ENCODE results near the gene PROZ.
"Not testable (repeated sequence)": the region's sequence is repeated elsewhere in the genome, so short reads cannot be mapped to it uniquely, and the experiment has no call there.

PROZ gene

GRCh38 chr13:113158946-113159345 is 498 bp downstream of the PROZ start:
- DNase-seq, result no peak

DNA sequence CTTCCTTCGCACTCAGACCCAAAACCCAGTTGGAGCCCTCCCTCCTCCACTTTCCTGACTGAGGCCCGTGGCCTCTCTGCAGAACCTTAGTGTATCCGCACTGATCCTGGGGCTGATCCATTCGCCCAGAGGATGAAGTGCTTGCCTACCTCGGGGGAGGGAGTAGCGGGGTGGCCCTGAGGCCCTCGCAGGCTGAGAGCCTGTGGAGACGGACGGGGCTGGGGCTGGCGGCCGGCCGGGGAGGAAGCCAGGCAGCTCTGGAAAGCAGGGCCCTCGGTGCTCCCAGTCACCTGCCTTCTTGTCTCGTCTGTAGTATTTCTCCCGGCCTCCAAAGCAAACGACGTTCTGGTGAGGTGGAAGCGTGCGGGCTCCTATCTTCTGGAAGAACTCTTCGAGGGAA is 1.3 kb downstream of the PROZ start:
- no peak for DNase-seq

- DNase-seq, result no peak
Measured at GRCh38 chr13:113160983-113161382, 2.5 kb downstream of the PROZ start.

DNA sequence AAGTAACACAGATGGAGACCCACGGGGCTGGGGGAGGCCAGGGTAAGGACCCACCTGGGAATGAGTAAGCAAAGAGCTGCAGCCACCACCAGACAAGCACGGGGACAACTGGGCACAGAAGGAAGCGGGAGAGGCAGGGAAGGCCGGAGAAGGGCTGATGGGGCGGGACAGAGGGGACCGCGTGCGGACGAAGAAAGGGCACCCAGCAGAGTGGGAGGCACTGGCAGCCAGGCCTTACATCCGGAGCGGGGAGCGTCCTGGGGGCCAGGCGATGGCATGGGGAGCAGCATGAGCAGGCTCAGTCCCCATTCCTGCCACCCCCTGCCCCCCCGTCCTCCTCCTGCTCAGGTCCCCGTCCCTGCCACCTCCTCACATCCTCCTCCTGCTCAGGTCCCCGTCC is 3.0 kb downstream of the PROZ start:
- no peak for DNase-seq

DNA sequence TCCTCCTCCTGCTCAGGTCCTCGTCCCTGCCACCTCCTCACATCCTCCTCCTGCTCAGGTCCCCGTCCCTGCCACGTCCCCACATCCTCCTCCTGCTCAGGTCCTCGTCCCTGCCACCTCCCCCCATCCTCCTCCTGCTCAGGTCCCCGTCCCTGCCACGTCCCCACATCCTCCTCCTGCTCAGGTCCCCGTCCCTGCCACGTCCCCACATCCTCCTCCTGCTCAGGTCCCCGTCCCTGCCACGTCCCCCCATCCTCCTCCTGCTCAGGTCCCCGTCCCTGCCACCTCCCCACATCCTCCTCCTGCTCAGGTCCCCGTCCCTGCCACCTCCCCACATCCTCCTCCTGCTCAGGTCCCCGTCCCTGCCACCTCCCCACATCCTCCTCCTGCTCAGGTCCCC is 3.5 kb downstream of the PROZ start:
- DNase-seq, result not testable (repeated sequence)

GRCh38 chr13:113162783-113163685 is 4.6 kb downstream of the PROZ start:
- DNase-seq, result no peak

DNA sequence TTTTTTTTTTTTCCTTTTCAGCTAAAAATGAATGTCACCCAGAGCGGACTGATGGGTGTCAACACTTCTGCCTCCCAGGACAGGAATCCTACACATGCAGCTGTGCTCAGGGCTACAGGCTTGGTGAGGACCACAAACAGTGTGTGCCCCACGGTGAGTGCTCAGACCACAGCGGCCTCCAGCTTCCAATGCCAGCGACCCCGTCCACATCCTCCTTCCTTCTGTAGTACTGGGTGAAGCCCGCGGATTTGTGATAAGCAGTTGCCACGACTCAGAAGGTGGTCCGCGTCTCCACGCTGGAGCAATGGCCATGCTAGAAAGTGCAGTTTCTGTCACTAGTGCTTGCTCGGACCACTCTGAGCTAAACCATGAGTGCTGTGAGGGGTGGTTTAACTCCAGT is 6.0 kb downstream of the PROZ start:
- DNase-seq, result no peak

DNA sequence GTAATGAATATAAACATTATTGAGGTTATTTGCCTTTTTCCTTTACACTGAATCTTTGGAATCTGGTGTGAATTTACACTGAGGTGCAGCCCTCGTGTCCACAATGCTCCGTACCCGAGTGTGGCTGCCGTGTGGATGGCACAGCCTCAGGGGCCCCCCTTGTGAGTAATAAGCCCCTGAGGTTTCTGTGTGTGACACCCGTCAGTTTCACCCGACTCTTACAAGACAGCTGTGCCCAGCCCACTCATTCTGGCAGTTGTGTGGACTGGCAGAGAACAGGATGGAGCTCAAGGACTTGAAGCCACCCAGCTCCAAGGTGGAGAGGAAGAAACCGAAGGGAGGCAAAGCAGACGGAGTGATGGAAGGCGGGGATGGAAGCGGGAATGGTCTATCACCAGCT is 7.8 kb downstream of the PROZ start:
- no peak for DNase-seq

DNA sequence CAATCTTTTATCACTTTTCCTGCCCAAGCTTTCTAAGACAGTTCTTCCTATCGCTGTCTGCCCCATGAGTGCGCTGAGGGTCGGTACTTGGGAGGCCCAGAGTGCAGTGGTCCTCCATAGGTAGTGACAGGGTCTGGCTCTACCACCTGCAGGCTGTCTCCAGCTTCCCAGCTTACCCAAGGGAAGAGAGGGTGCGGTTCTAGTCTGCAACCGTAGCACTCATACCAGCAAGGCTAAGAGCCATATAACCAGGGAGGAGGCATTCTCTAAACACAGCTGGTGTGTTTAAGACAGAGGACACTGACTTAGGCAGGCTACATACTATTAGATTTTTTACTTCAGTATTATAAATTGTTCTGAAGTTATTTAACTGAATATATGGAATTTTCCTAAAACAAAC is 8.2 kb downstream of the PROZ start:
- no peak for DNase-seq

- no peak for DNase-seq
Measured at GRCh38 chr13:113167155-113167554, 8.7 kb downstream of the PROZ start.

DNA sequence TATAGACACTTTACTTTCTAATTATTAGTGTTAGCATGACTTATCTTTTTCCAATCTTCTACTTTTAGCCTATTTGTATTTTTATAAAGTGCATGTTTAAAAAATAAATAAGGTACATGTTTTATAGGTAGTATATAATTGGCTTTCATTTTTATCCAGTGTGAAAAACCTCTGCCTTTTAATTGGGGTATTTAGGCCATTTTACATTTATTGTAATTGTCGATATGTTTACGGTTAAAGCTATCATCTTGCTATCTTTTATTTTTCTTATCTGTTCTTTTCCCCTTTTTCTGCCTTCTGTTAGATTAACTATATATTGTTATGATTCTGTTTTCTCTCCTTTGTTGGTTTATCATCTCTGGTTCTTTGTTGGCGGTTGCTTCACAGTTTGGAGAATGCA is 9.1 kb downstream of the PROZ start:
- DNase-seq, result no peak

DNA sequence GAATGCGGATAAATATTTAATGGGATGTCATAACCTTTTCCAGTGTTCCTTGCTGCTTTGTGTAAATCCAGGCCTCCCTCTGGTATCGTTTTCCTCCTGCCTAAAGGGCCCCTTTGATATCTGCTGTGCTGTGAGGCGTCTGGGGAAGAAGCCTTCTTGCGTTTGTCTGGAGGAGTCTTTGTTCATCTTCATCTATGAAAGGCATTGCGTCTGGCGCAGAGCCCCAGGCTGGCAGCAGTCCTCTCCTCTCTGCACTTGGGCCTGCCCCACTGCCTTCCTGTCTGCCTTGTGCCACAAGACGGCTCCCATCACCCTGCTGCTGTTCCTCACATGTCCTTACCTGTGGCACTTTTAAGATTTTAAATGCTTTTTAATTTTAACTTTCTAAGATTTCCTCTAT is 9.8 kb downstream of the PROZ start:
- DNase-seq, result no peak

- DNase-seq, result no peak
Measured at GRCh38 chr13:113169277-113170272, 11.1 kb downstream of the PROZ start.

GRCh38 chr13:113170511-113170910 is 12.1 kb downstream of the PROZ start:
- no peak for DNase-seq

- no peak for DNase-seq
Measured at GRCh38 chr13:113171250-113172125, 13.0 kb downstream of the PROZ start.

DNA sequence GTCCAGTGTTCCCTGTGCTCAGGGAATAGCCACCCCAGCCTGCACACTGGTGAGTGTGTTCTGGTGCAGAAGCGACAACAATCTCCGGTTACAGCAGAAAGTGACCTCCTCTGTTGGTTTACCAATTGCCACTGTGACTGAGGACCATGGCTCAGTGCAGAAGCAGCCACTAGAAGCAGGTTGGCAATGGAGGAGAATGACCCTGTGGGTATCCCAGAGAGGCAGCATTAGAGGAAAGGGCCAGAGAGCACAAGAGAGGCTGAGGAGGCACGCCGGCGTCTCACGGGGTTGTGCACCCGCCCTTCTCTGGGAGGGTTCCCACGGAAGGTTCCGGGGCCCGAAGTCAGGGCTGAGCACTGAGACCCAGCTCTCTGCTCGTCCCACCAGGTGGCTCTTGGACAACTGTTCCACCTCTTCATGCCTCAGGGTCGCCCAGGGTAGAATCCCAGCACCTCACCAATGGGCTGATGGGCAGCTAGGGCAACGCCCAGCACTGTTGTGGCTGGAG is 14.0 kb downstream of the PROZ start:
- no peak for DNase-seq

GRCh38 chr13:113176280-113176679 is 17.8 kb downstream of the PROZ start:
- DNase-seq, result peak; percentile 47

- DNase-seq, result no peak
Measured at GRCh38 chr13:113176822-113177221, 18.4 kb downstream of the PROZ start.

DNA sequence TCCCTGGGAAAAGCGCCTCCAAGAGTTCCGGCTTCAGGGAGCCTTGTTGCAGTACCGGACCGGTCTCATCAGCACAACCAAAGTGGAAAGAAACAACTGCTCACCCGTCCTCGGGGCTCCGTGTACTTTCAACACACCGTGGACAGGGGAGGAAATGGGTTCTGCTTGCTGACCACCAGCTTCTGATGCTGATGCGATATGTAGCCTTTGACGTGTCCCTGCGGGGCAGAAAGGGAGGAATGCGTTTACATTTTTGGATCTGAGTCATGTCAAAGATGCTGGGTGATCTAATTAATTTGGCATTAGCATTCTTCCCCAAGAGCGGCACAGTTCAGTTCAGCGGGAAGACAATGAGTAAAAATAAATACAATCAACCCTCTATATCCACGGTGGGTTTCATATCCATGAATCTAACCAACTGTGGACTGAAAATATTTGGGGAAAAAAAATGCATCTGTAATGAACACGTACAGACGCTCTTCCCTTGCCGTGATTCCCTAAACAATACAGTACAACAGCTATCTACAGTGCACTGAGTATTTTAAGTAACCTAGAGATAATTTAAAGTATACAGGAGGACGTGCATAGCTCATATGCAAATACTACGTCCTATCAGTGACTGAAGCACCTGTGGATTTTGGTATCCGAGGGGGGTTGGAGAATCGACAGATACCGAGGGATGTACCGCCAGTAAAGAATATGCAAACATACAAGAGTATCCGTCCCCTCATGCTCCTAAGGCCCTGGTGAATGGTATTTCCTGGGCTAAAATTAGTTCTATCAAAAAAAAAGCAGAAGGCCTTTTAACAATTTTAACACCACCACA is 19.8 kb downstream of the PROZ start:
- DNase-seq, result no peak

GRCh38 chr13:113178896-113179167 is 20.4 kb downstream of the PROZ start:
- no peak for DNase-seq

DNA sequence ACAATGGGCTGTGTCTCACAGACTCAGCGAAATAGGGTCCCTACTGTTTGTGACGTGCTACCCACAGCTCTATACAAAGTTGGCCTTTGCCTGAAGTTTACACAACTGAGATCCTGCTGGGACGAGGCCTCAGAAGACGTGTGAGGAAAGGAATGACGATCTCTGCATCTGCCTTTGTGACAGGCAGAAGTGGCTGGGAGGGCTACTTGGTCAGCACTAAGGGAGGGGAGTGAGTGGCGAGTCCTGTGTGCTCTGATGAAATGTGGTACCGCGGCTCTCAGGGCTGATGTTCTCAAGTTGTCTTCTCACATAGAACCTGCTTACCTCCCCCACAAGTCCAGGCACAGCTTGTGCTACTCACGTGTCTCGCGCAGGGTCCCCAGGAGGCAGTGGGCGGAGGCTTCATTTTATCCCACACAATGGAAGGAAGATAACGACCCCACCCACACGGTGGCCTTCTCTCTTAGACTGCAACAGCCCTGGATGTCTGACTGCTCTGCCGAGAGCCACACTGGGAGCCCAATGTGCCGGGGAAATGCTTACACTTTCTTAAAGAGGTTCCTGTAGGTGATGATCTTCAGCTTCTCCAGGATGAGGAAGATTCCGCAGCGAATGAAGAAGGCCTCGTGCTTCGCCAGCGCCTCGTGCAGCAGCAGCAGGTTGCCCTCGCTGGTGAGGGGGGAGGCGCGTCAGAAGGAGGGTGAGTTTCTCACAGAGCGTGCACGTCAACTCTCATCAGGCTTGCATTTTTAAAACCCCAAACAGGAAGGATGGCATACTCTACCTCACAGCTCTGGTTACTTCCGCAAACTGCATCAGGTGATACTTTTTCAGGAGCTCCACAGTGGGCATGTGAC is 21.2 kb downstream of the PROZ start:
- no peak for DNase-seq
